NCI-H748 (cell line): Measurements from ENCODE around the gene WNT11.

Experiments
- DNase-seq: peaks from one replicate; lab custom pipeline; 2025; ENCODE audit not compliant: unreplicated experiment; lab: John Stamatoyannopoulos, UW

WNT11 gene

GRCh38 chr11:76238551-76238950 lies 32.2 kb upstream of the WNT11 start:
- DNase-seq: no peak

- DNase-seq: peak; percentile 31
These were observed 31.6 kb upstream of the WNT11 start for GRCh38 chr11:76237914-76238313.

- DNase-seq: no peak
These were observed 30.8 kb upstream of the WNT11 start for GRCh38 chr11:76237000-76237649.

- DNase-seq: peak; percentile 81
These were observed 30.0 kb upstream of the WNT11 start for GRCh38 chr11:76236092-76236999.

GRCh38 chr11:76235233-76236091 lies 29.2 kb upstream of the WNT11 start:
- peak; percentile 93 for DNase-seq

- DNase-seq: no peak
These were observed 28.3 kb upstream of the WNT11 start for GRCh38 chr11:76234416-76235232.

GRCh38 chr11:76234021-76234415 lies 27.7 kb upstream of the WNT11 start:
- no peak for DNase-seq

- no peak for DNase-seq
These were observed 27.1 kb upstream of the WNT11 start for GRCh38 chr11:76233196-76233921.

GRCh38 chr11:76232026-76232665 lies 25.8 kb upstream of the WNT11 start:
- no peak for DNase-seq

GRCh38 chr11:76231121-76231738 lies 24.9 kb upstream of the WNT11 start:
- no peak for DNase-seq

GRCh38 chr11:76230392-76230791 lies 24.1 kb upstream of the WNT11 start:
- DNase-seq: no peak

GRCh38 chr11:76229690-76230240 lies 23.5 kb upstream of the WNT11 start:
- DNase-seq: no peak

- DNase-seq: no peak
These were observed 22.5 kb upstream of the WNT11 start for GRCh38 chr11:76228875-76229149.

- DNase-seq: no peak
These were observed 22.0 kb upstream of the WNT11 start for GRCh38 chr11:76228071-76228874.

GRCh38 chr11:76226626-76227025 lies 20.3 kb upstream of the WNT11 start:
- no peak for DNase-seq

- no peak for DNase-seq
These were observed 18.9 kb upstream of the WNT11 start for GRCh38 chr11:76225122-76225611.

- DNase-seq: no peak
These were observed 18.3 kb upstream of the WNT11 start for GRCh38 chr11:76224461-76225121.
